Neuron (in vitro differentiated cells): ENCODE data around the gene ANGPTL5.
"Not testable (repeated sequence)": the region's sequence is repeated elsewhere in the genome, so short reads cannot be mapped to it uniquely, and the experiment has no call there.

Source experiments
- H2AFZ ChIP-seq: one replicate; pipeline ENCODE4 v1.6.1; 2013; ENCODE audit warnings: low read depth, mild to moderate bottlenecking, inconsistent platforms, low read length, moderate library complexity
- H3K27me3 ChIP-seq: one replicate; pipeline ENCODE4 v1.6.1; 2013; ENCODE audit warnings: low read length; ENCODE audit not compliant: insufficient read depth
- H3K36me3 ChIP-seq: one replicate; pipeline ENCODE4 v1.6.1; 2013; ENCODE audit warnings: low read length; ENCODE audit not compliant: insufficient read depth
- H3K4me1 ChIP-seq: one replicate; pipeline ENCODE4 v1.6.1; 2013; ENCODE audit warnings: low read length; ENCODE audit not compliant: insufficient read depth
- H3K4me3 ChIP-seq: 2 replicates; pipeline ENCODE4 v1.5.1; 2013; ENCODE audit warnings: mild to moderate bottlenecking, low read length, moderate library complexity
- H3K9me3 ChIP-seq: one replicate; pipeline ENCODE4 v1.6.1; 2013; ENCODE audit warnings: low read length

The ANGPTL5 gene

DNA sequence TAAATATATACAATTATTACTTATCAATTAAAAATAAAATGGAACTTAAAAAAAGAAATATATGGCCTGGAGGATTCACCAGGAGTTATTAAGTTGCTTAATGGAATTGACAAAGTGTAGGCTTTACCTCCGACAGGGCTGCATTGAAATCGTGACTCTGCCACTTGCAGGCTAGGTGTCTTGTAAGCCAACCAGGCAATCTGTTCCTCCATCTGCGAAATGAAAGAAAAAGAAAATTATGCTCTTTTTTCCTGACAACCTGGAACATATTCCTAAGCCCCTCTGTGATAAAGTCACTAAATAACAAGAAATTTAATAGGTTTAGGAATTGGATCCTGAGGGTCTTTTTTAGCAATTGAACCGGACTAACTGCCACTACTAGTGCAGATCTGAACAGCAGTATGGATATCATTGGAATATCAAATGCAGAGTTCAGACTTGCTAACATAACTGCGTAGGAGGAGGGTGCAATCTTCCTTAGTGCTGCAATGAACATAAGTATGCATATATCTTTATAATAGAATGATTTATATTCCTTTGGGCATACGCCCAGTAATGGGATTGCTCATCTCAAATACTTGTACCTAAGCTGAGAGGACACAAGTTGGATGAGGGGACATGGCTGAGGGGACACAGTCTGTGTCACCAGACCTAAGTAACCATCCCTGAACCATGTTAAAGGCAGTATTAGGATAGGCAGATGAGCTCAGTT is 44.0 kb downstream of the ANGPTL5 start:
- H3K4me1 ChIP-seq: no peaks in the 10 kb centered on the region
- no peaks in the 10 kb centered on the region for H3K36me3 ChIP-seq
- no peaks in the 10 kb centered on the region for H3K27me3 ChIP-seq
- no peaks in the 10 kb centered on the region for H3K9me3 ChIP-seq
- no peak overlapping the region for H2AFZ ChIP-seq
- H3K4me3 ChIP-seq: no peak overlapping the region

DNA sequence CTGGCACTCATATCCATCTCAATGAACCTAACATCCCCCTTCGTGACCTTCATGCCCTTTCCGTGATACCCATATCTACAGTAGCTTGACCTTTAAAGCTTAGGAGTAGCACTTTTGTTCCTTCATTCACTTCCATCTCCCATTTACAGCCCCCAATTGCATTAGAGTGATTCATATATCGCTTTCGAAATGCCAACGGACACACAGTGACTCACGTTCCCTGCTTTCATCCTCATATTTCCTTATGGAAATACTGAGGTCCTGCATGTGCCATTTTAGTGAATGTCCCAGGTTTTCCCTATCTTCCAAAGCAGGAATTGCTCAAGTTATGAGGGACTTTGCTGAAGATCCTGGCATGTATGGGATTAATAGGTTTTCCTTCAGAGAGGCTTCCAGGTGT is 45.8 kb downstream of the ANGPTL5 start:
- H3K9me3 ChIP-seq: no peaks in the 10 kb centered on the region
- H3K4me3 ChIP-seq: no peak overlapping the region
- H3K4me1 ChIP-seq: no peaks in the 10 kb centered on the region
- no peak overlapping the region for H2AFZ ChIP-seq
- no peaks in the 10 kb centered on the region for H3K36me3 ChIP-seq
- H3K27me3 ChIP-seq: no peaks in the 10 kb centered on the region

DNA sequence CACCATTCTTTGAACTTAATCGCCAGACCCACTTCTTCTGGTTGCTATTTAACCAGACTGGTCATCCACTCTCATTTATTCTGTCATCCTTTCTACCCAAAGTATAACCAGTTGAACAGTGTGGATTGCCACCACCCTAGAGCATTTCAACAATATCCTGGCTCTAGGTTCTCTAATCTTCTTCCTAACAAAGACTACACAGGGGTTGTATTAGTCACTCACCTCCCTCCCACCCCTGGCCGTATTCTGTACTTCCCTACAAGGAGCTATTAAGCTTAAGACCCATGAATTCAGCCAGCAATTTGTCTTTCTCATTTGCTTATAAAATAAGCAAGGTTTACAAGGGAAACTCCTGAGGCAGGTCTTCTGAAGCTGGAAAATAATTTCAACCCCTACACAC is 48.4 kb downstream of the ANGPTL5 start:
- no peaks in the 10 kb centered on the region for H3K27me3 ChIP-seq
- no peak overlapping the region for H2AFZ ChIP-seq
- H3K36me3 ChIP-seq: no peaks in the 10 kb centered on the region
- H3K9me3 ChIP-seq: no peaks in the 10 kb centered on the region
- no peak overlapping the region for H3K4me3 ChIP-seq
- H3K4me1 ChIP-seq: no peaks in the 10 kb centered on the region

DNA sequence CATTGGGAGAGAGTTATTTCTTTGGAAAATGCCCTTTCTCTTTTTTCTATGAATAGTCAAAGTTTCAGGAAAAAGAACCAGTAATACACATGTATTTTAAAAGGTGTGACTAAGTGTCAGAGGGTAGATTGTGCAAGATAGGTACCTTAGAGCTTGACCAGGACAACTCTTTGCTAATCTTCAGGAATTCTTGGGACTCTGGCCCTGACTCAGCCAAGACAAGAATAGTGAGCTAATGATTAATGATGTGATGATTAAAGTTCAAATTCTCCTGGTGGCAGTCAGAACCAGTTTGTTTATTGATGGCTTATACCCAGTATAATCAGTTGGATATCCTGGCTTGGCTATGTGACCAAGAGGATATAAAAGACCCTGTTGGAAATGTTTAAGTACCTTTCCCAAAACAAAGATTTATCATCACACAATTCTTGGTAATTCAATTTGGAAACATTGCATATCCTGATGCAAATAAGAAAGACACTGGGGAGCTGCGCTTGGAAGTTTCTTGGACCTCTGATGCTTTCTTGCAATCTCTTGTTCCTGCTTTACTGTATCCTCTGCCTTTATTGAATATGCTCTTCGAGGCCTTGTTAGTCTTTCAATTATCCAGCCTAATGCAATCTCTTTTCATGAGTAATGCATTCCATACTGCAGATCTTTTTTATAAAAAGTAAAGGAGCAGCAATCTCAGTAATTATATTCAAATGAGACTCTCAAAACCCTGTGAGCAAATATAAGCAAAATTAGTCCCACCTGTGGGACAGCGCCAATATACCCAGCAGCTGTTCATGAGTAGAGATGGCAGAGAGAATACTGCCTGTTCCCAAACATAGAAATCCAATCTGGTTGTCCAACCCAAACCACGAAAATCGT is 49.5 kb downstream of the ANGPTL5 start:
- H3K36me3 ChIP-seq: no peaks in the 10 kb centered on the region
- no peak overlapping the region for H3K4me3 ChIP-seq
- H2AFZ ChIP-seq: no peak overlapping the region

DNA sequence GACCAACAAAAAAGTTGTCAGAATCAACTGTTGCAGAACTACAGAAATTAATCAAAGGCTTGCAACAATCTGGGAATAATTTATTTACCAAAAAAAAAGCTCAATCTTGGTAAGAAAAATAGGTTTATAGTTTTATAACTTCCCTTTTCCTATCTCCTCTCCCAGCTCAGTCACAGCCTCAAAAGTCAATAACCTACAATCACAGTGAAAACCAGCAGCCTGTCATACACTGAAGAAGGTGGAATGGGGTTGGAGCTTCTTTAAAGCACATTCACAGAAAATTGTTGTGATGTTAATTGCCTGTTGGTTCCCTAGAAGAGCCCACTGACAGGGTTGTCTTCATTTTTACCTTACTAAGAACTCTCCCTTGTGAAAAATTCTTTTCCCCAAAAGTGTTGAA is 52.2 kb downstream of the ANGPTL5 start:
- Histone ChIP-seq H3K4me3 (no peak overlapping the region), H3K9me3 (no peaks in the 10 kb centered on the region), H2AFZ (no peak overlapping the region), H3K27me3 (no peaks in the 10 kb centered on the region), H3K36me3 (no peaks in the 10 kb centered on the region), H3K4me1 (no peaks in the 10 kb centered on the region)

More for the DNA sequence above, 49.5 kb downstream of the ANGPTL5 start:
- Histone ChIP-seq H3K9me3 (no peaks in the 10 kb centered on the region), H3K27me3 (no peaks in the 10 kb centered on the region), H3K4me1 (no peaks in the 10 kb centered on the region)

DNA sequence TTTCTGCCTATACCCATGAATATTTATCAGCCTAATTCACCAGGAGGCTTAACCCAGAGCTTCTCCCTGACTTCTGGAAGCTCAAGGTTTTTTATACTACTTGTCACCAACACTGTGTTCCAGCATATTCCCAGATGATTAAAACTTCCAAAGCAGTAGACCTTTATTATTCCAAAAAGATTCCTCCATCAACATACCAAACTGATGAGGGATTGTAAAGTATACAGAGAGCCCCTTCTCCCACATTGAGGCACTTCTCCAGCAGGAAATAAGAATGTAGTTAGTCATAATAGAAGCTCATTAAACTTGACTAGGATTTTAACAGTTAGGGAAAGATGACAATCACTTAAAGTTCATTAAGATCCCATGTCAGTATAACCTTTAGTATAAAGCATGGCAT is 53.0 kb downstream of the ANGPTL5 start:
- Histone ChIP-seq H3K36me3 (no peaks in the 10 kb centered on the region), H3K4me1 (no peaks in the 10 kb centered on the region), H2AFZ (no peak overlapping the region), H3K9me3 (no peaks in the 10 kb centered on the region), H3K4me3 (no peak overlapping the region), H3K27me3 (no peaks in the 10 kb centered on the region)

DNA sequence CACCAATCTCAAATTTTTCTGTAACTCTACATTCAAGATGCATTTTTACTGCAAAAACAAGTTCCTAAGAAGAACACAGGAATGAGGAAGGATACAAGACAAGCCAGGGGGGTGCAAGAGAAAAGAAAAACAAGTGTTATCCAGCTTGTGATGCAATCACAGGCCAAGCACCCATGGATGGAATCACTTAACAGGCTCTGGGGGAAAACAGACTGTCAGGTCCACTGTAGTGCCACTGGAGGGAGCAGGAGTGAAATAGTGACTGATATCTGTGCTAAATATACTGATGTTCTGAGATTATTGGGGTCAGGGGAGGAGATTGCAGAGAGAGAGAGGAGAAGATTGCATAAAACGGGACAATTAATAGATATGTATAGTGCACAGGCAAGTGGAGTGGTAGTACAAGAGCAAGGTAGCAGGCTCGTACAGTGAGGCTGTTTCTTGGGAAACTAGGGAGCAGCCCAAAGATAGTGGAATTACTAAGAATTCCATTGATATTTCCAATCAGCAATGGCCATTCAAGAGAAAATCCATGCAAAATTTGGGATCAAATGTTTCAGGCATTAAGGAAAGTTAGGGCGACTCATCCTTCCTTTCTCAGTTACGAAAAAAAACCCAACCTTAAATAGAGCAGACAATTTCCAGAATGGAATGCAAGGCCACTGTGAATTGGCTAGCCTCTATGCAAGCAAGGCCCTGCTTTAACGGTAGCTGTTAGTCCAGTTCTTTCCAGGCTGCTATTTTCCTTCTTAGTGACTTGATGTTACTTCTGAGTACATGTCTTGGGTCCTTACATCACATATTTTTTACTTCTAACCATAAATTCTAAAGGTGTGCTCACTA is 53.7 kb downstream of the ANGPTL5 start:
- H3K4me1 ChIP-seq: no peaks in the 10 kb centered on the region
- no peaks in the 10 kb centered on the region for H3K27me3 ChIP-seq
- no peak overlapping the region for H3K4me3 ChIP-seq
- H3K36me3 ChIP-seq: no peaks in the 10 kb centered on the region
- no peak overlapping the region for H2AFZ ChIP-seq
- no peaks in the 10 kb centered on the region for H3K9me3 ChIP-seq

DNA sequence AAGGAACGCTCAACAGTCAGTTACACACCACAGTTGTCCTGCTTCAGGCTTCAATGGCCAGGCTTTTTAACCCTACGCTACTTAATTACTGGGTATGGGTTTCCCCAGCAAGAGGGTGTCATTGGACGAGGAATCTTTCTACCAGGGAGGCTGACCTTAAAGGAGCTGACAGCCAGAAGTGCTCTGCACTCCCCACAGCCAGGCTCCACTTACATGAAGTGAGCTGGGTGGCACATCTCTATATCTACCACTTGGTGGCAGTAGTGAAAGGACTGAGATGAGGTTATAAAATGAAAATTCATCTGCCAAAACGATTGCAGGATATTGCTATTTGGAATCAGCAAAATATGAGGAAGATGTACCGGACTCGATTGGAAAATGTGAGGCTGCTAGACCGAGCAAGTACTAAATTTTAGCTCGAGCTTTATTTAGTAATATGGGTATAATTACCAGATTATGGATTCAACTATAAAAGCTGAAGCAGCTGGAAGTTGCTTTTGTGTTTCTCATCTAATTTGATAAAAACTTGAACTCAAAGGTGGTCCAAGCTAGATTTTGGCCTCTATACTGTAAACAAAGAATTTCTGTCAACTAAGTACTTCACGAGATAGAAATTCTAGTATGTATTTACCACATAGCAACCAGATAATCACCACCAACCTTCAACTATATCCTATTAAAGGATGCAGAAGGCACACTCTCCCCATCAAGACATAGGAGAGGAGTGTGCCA is 55.5 kb downstream of the ANGPTL5 start:
- Histone ChIP-seq H3K4me1 (no peaks in the 10 kb centered on the region), H3K4me3 (no peak overlapping the region), H2AFZ (no peak overlapping the region), H3K9me3 (no peaks in the 10 kb centered on the region), H3K36me3 (no peaks in the 10 kb centered on the region), H3K27me3 (no peaks in the 10 kb centered on the region)

DNA sequence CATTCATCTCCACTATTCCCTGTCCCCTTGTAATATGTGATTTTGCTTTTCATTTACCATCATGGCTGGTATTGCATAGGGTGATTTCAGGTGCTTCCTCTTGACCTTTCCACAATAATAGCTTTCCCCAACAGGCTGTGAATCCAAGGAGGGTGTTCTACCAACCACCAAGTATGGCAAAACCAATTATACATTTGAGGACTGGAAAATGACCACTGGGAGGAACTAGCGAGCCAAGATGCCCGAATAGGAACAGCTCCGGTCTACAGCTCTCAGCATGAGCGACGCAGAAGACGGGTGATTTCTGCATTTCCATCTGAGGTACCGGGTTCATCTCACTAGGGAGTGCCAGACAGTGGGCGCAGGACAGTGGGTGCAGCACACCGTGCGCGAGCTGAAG is 64.1 kb downstream of the ANGPTL5 start:
- H3K4me1 ChIP-seq, H2AFZ ChIP-seq, H3K27me3 ChIP-seq, H3K36me3 ChIP-seq, H3K9me3 ChIP-seq, H3K4me3 ChIP-seq: not testable (repeated sequence)

DNA sequence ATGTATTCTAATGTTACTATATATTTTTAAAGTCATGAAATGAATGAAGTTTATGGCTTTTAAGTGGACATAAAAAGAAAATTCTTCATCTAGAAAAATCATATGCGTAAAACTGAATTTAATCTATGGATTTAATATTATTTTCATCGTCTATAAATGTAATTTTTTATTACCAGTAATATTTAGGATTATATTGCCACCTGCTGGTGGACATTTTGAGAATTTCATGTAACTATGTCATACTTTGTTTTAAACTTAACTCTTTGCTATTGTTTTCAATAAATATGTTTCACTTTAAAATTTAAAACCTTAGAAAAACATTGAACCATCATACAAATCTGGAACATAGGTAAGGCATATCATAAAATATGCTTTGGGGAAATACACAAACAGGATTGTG is 68.1 kb downstream of the ANGPTL5 start:
- H2AFZ ChIP-seq: no peak overlapping the region
- no peaks in the 10 kb centered on the region for H3K27me3 ChIP-seq
- no peaks in the 10 kb centered on the region for H3K9me3 ChIP-seq
- no peak overlapping the region for H3K4me3 ChIP-seq
- no peaks in the 10 kb centered on the region for H3K4me1 ChIP-seq
- no peaks in the 10 kb centered on the region for H3K36me3 ChIP-seq

DNA sequence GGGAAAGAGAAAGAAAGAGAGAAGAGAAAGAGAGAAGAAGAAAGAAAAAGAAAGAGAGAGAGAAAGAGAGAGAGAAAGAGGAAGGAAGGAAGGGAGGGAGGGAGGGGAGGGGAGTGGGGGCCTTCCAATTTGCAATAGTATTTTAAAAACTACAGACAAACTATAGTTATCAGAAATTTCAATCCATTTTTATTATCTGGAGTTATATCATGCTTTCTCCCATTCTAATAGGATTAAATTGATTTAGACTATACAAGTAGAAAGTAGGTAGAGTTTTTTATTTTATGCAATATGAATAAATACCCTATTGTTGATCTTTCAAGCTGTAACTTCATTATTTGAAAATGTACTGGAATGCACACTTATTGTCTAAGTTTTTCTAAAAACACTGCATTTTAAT is 71.7 kb downstream of the ANGPTL5 start:
- Histone ChIP-seq H3K4me1 (no peaks in the 10 kb centered on the region), H2AFZ (no peak overlapping the region), H3K36me3 (no peaks in the 10 kb centered on the region), H3K27me3 (no peaks in the 10 kb centered on the region), H3K4me3 (no peak overlapping the region), H3K9me3 (no peaks in the 10 kb centered on the region)

DNA sequence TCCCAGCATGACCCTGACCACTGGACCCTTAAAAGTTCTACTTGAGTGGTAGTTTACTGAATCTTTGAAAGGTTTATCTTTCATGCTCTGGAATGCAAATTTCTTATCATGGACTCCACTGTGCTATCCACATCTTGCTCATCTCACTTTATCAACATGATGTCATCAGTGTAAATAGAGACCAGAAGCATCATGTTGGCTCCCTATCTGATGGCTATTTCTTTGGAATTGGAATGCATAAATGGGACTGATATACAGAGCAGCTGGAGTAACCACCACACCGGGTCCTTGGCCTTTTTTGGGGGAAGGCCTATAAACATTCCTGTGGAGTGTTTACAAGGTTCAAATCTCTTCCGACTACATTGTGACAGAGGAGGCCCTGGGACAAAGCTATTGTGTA is 75.6 kb downstream of the ANGPTL5 start:
- Histone ChIP-seq H3K9me3 (no peaks in the 10 kb centered on the region), H3K36me3 (no peaks in the 10 kb centered on the region), H3K4me1 (no peaks in the 10 kb centered on the region), H3K4me3 (no peak overlapping the region), H3K27me3 (no peaks in the 10 kb centered on the region), H2AFZ (no peak overlapping the region)
